Caco-2 (cell line): ENCODE results near the gene ST3GAL3. TPM values are rescaled to one million over a fixed set of nuclear protein-coding genes. Genes with fewer than 3 reads are reported as not detected.

Experiments used
- BruUV-seq: library from RNA; stranded (reverse); fragments of 400-500 nt; replicated peaks from 2 replicates; lab custom pipeline; 2021; lab: Mats Ljungman, UMichigan
- CTCF ChIA-PET: fragments of 300-600 bp; sonication (Branson Sonifier 250); formaldehyde crosslinking; loops from one replicate; lab custom pipeline; 2022; ENCODE audit warnings: antibody characterized with exemption; lab: Charles Lee
- POLR2A ChIA-PET: fragments of 300-600 bp; sonication (Branson Sonifier 250); formaldehyde crosslinking; loops from one replicate; lab custom pipeline; 2022; ENCODE audit warnings: antibody characterized with exemption; lab: Charles Lee
- DNase-seq, 2 experiments: peaks; one replicate each; pipeline versions ENCODE4 v3.0.0 to v3.0.0-alpha.2; 2020 to 2022
- H3K27me3 ChIP-seq: replicated peaks from 2 replicates; pipeline ENCODE4 v1.6.0; 2011; ENCODE audit warnings: low read length; ENCODE audit not compliant: control insufficient read depth, insufficient read depth
- H3K36me3 ChIP-seq: 2 replicates; pipeline ENCODE4 v1.5.1; 2011; ENCODE audit warnings: low read length; ENCODE audit not compliant: control insufficient read depth, insufficient read depth
- H3K4me1 ChIP-seq: fragments of 250-450 bp; sonication (Bioruptor Pico); 2 replicates; pipeline ENCODE4 v1.5.1; 2020; ENCODE audit warnings: mild to moderate bottlenecking
- H3K4me3 ChIP-seq: 2 replicates; pipeline ENCODE4 v1.5.1; 2011; ENCODE audit warnings: low read depth, mild to moderate bottlenecking, control low read depth, low read length
- H3K9me3 ChIP-seq: fragments of 250-450 bp; sonication (Bioruptor Pico); 2 replicates; pipeline ENCODE4 v1.5.1; 2020; ENCODE audit warnings: mild to moderate bottlenecking, moderate library complexity
- H3K27ac Mint-ChIP-seq: one replicate; pipeline ENCODE4 v1.8.0; 2022; ENCODE audit warnings: mixed read lengths; ENCODE audit not compliant: unreplicated experiment
- H3K27me3 Mint-ChIP-seq: one replicate; pipeline ENCODE4 v1.8.0; 2022; ENCODE audit warnings: mixed read lengths; ENCODE audit not compliant: insufficient read depth, unreplicated experiment
- H3K36me3 Mint-ChIP-seq: one replicate; pipeline ENCODE4 v1.8.0; 2022; ENCODE audit warnings: mild to moderate bottlenecking, mixed read lengths; ENCODE audit not compliant: insufficient read depth, unreplicated experiment
- H3K4me1 Mint-ChIP-seq: one replicate; pipeline ENCODE4 v1.8.0; 2022; ENCODE audit warnings: low read depth, mixed read lengths; ENCODE audit not compliant: unreplicated experiment
- H3K4me3 Mint-ChIP-seq: one replicate; pipeline ENCODE4 v1.8.0; 2022; ENCODE audit warnings: mild to moderate bottlenecking, moderate library complexity, mixed read lengths; ENCODE audit not compliant: unreplicated experiment
- H3K9me3 Mint-ChIP-seq: one replicate; pipeline ENCODE4 v1.8.0; 2022; ENCODE audit warnings: mixed read lengths; ENCODE audit not compliant: unreplicated experiment
- CTCF ChIP-seq, 2 experiments: fragments of 200-600 bp in 1 of 2; IDR thresholded peaks; 1 replicate in 1 of 2; 2 replicates in 1 of 2; pipeline versions ENCODE4 v1.5.1 to v1.8.0; 2011 to 2022; ENCODE audit warnings: antibody characterized with exemption in 1 of 2, control low read depth in 1 of 2, inconsistent platforms in 1 of 2, low read depth in 1 of 2, low read length in 1 of 2, mild to moderate bottlenecking in 1 of 2, moderate library complexity in 1 of 2; ENCODE audit not compliant: insufficient read depth in 1 of 2, severe bottlenecking in 1 of 2, unreplicated experiment in 1 of 2
- intact Hi-C: fragments of 100-400 bp; cut with micrococcal nuclease; formaldehyde crosslinking; loops from one replicate; pipeline ENCODE4 v1.10.0; 2022; ENCODE audit not compliant: unreplicated experiment
- total RNA-seq: library from RNA; stranded (reverse); gene quantifications from 2 replicates; pipeline ENCODE4 v1.2.3, GENCODE V29; 2022

ST3GAL3 gene
- total RNA-seq, 1 experiment from 2014 or later = 5.6 TPM

- CTCF ChIA-PET = interaction anchor here (1.1 kb wide), 1 partner anchor 12 kb away, joined by 3 read pairs; the partner anchor contains the start of gene IPO13
- Mint-ChIP-seq H3K4me1 (no peaks in the 10 kb centered on the region), H3K4me3 (no peak overlapping the region), H3K27ac (no peak overlapping the region), H3K9me3 (no peaks in the 10 kb centered on the region), H3K27me3 (no peaks in the 10 kb centered on the region), H3K36me3 (no peaks in the 10 kb centered on the region)
- BruUV-seq = no TSS peak
- H3K4me3 ChIP-seq = no peak overlapping the region
- intact Hi-C loops = no loop called here
- H3K9me3 ChIP-seq = no peaks in the 10 kb centered on the region
- DNase-seq = no peak
- no peaks in the 10 kb centered on the region for H3K27me3 ChIP-seq
- H3K36me3 ChIP-seq = no peaks in the 10 kb centered on the region
- H3K4me1 ChIP-seq = no peaks in the 10 kb centered on the region
- POLR2A ChIA-PET = no interaction called here
- no peak for TF ChIP-seq CTCF (IDR thresholded peaks at IDR 0.05; ENCODE audit: insufficient read depth in 1 of 2, low read depth in 1 of 2, low read length in 1 of 2, severe bottlenecking in 1 of 2, unreplicated experiment in 1 of 2)
These were observed 251.3 kb downstream of the ST3GAL3 start for GRCh38 chr1:43958351-43959255.

GRCh38 chr1:43960798-43961197 lies 253.5 kb downstream of the ST3GAL3 start:
- CTCF ChIA-PET = no interaction called here
- POLR2A ChIA-PET = no interaction called here

DNA sequence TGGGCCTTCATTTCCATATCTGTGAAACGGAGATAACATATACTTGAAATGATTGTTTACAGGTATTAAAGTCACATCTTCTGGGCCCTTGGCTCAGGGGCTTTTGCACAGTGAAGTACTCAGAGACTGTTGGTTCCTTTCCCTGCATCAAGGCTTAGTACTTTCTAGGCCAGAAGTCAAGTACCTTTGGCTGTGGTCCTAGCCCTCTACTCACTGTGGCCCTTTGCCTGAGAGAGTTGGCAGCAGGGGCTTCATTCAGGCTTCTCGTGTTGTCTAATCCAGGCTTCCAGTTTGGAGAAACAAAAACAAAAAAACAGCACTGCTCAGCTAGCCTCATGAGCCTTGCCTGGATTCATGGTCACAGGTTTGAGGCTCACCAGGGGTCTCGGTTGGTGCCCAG lies 254.4 kb downstream of the ST3GAL3 start:
- Mint-ChIP-seq H3K27me3 (no peaks in the 10 kb centered on the region), H3K27ac (no peak overlapping the region), H3K4me1 (no peaks in the 10 kb centered on the region), H3K9me3 (no peaks in the 10 kb centered on the region), H3K36me3 (no peaks in the 10 kb centered on the region), H3K4me3 (no peak overlapping the region)
- H3K9me3 ChIP-seq = no peaks in the 10 kb centered on the region
- intact Hi-C loops = no loop called here
- BruUV-seq = no TSS peak
- POLR2A ChIA-PET = no interaction called here
- H3K27me3 ChIP-seq = no peaks in the 10 kb centered on the region
- CTCF ChIA-PET = no interaction called here
- H3K4me3 ChIP-seq = no peak overlapping the region
- H3K4me1 ChIP-seq = no peaks in the 10 kb centered on the region
- H3K36me3 ChIP-seq = no peaks in the 10 kb centered on the region
- TF ChIP-seq CTCF (IDR thresholded peaks at IDR 0.05; ENCODE audit: insufficient read depth in 1 of 2, low read depth in 1 of 2, low read length in 1 of 2, severe bottlenecking in 1 of 2, unreplicated experiment in 1 of 2) = no peak
- DNase-seq = no peak

More at GRCh38 chr1:43960798-43961197, 253.5 kb downstream of the ST3GAL3 start:
- Histone ChIP-seq H3K4me1 (no peaks in the 10 kb centered on the region), H3K36me3 (no peaks in the 10 kb centered on the region), H3K4me3 (no peak overlapping the region), H3K9me3 (no peaks in the 10 kb centered on the region), H3K27me3 (no peaks in the 10 kb centered on the region)
- no peak for TF ChIP-seq CTCF (IDR thresholded peaks at IDR 0.05; ENCODE audit: insufficient read depth in 1 of 2, low read depth in 1 of 2, low read length in 1 of 2, severe bottlenecking in 1 of 2, unreplicated experiment in 1 of 2)
- Mint-ChIP-seq H3K4me1 (no peaks in the 10 kb centered on the region), H3K36me3 (no peaks in the 10 kb centered on the region), H3K9me3 (no peaks in the 10 kb centered on the region), H3K27ac (no peak overlapping the region), H3K4me3 (no peak overlapping the region), H3K27me3 (no peaks in the 10 kb centered on the region)
- intact Hi-C loops = no loop called here
- no peak for DNase-seq
- BruUV-seq = no TSS peak
